Measurements from ENCODE around the gene TBX2. TPM values are rescaled to one million over a fixed set of nuclear protein-coding genes. Genes with fewer than 3 reads are reported as not detected.

Gene TBX2
- total RNA-seq, 1 experiment from 2014 or later = not detected

DNA sequence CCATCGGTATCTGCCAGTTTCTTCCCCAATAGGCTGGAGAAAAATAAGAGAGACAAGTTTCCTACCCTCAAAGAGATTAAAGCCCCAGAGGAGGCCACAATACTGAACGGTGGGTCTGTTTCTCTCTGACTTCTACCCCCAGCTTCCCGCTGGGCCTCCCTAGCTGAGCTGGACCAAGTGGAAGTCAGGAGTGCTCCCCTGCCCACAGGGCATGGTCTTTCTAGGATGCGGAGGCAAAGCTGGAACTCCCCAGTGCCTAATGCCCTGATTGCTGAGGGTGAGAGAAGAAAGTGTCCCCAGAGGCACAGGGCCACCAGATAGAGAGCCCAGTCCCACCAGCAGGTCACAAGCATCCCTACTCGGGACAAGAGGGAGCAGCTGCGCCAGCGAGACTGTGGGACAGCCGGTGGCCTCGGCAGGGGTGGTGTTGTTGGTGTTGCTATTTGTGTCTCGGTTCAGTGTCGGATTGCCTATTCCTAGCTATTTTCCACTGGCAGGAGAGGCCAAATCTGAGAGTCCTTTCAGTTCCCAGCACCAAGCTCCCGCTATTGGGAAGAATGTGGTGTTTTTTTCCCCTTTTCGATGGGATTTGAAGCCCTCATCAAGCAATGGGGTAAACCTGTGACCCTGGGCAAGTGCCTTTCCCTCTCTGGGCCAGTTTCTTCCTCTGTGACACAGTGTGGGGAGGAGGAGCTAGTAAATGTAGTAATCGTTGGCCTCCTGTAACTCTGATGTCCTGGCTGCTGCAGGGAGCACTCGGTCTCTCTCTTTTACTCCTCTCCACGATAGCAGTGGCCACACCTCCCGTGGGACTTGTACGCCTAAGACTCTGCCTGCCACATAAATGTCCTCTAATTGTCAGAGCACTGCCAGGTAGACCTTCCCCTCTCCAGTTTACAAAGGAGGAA, 22.5 kb upstream of the TBX2 start:
- no peak overlapping the region for H3K4me2 ChIP-seq (ENCODE audit: insufficient read depth, insufficient read length, low read length)
- Mint-ChIP-seq H3K4me3 (no peak overlapping the region), H3K9me3 (no peaks in the 10 kb centered on the region), H3K27ac (no peak overlapping the region), H3K36me3 (ENCODE audit: insufficient read depth in 1 of 3, low read depth in 3 of 3) (no peaks in the 10 kb centered on the region), H3K27me3 (ENCODE audit: low read depth) (no peaks in the 10 kb centered on the region), H3K4me1 (peaks cover 9 to 17% of the 10 kb centered on the region in 2 experiments)
- H3K27me3 ChIP-seq (ENCODE audit: insufficient read depth, low read length) = no peaks in the 10 kb centered on the region
- H2BK12ac ChIP-seq (ENCODE audit: insufficient read length, low read depth, low read length) = no peak overlapping the region
- no peak overlapping the region for H3K4ac ChIP-seq (ENCODE audit: low read depth, low read length)
- H2BK5ac ChIP-seq (ENCODE audit: insufficient read length, low read length) = no peak overlapping the region
- no peaks in the 10 kb centered on the region for H4K20me1 ChIP-seq (ENCODE audit: control insufficient read depth, insufficient read depth, insufficient read length)
- H3T11ph ChIP-seq (ENCODE audit: low read length) = no peak overlapping the region
- no peak overlapping the region for H2AK5ac ChIP-seq (ENCODE audit: insufficient read length, low read length)
- DNase-seq = no peak
- H3K9me3 ChIP-seq (ENCODE audit: control insufficient read depth, low read depth, low read length) = no peaks in the 10 kb centered on the region
- H2BK15ac ChIP-seq (ENCODE audit: low read depth, low read length) = no peak overlapping the region
- H4K91ac ChIP-seq (ENCODE audit: insufficient read length, low read depth, low read length) = no peak overlapping the region
- no peaks in the 10 kb centered on the region for H3K23me2 ChIP-seq (ENCODE audit: insufficient read length, low read depth, low read length, poor library complexity, severe bottlenecking)
- H3K18ac ChIP-seq (ENCODE audit: insufficient read length, low read depth, low read length) = no peak overlapping the region
- no CpG with 5 or more reads among the region's 18 CpGs for WGBS (ENCODE audit: extremely low coverage, insufficient read length, low lambda C conversion rate)
- no peak overlapping the region for H3K27ac ChIP-seq (ENCODE audit: insufficient read length, low read depth, low read length)
- TF ChIP-seq CTCF (conservative IDR thresholded peaks at IDR 0.05) = no peak
- no peak overlapping the region for H4K8ac ChIP-seq (replicated peaks; ENCODE audit: insufficient read length, low read depth, low read length)
- no peaks in the 10 kb centered on the region for H3K79me1 ChIP-seq (ENCODE audit: insufficient read depth, low read depth, low read length, poor library complexity, severe bottlenecking)
- no peak overlapping the region for H2BK20ac ChIP-seq (ENCODE audit: low read depth, low read length, poor library complexity, severe bottlenecking)
- H2AFZ ChIP-seq (ENCODE audit: low read length) = no peak overlapping the region
- no peak overlapping the region for H3K9ac ChIP-seq (ENCODE audit: extremely low read depth, insufficient read length, low read length)
- no peaks in the 10 kb centered on the region for H3K4me1 ChIP-seq (ENCODE audit: insufficient read depth, low read length)
- H3K14ac ChIP-seq (ENCODE audit: insufficient read depth, low read length) = no peak overlapping the region
- H3K23ac ChIP-seq (ENCODE audit: insufficient read length, low read depth, low read length) = no peak overlapping the region
- H3K56ac ChIP-seq (ENCODE audit: insufficient read length, low read depth, low read length) = no peak overlapping the region
- H2BK120ac ChIP-seq (ENCODE audit: low read depth, low read length, poor library complexity, severe bottlenecking) = no peak overlapping the region
- no peaks in the 10 kb centered on the region for H3K79me2 ChIP-seq (ENCODE audit: insufficient read depth, low read length)
- H4K5ac ChIP-seq (ENCODE audit: insufficient read length, low read depth, low read length) = no peak overlapping the region

Data from H9 (cell line).